GM12878 (cell line): ENCODE results near the gene TTLL11. TPM values are rescaled to one million over a fixed set of nuclear protein-coding genes. Genes with fewer than 3 reads are reported as not detected.

ENCODE experiments used
- ATAC-seq: fragments of 200-7000 bp; cut with Tn5 transposase; 3 replicates; pipeline ENCODE4 v1.9.1; 2020; ENCODE audit warnings: mild to moderate bottlenecking, moderate library complexity
- BruUV-seq: library from RNA; stranded (reverse); fragments of 400-500 nt; replicated peaks from 2 replicates; lab custom pipeline; 2021; lab: Mats Ljungman, UMichigan
- CTCF ChIA-PET: fragments of 300-600 bp; sonication (Branson Sonifier 250); formaldehyde crosslinking; extraction: SDS; loops from one replicate; lab custom pipeline; 2021; ENCODE audit warnings: inconsistent platforms; lab: Yijun Ruan, JAX
- POLR2A ChIA-PET: fragments of 350-600 bp; formaldehyde crosslinking; extraction: SDS; loops from one replicate; lab custom pipeline; 2021; ENCODE audit warnings: inconsistent platforms; lab: Charles Lee
- RAD21 ChIA-PET: fragments of 300-600 bp; sonication (Branson Sonifier 250); formaldehyde crosslinking; loops from one replicate; lab custom pipeline; 2023; ENCODE audit warnings: antibody characterized with exemption; ENCODE audit not compliant: unreplicated experiment; lab: Charles Lee
- SMC1A ChIA-PET: fragments of 300-600 bp; sonication (Branson Sonifier 250); formaldehyde crosslinking; loops from one replicate; lab custom pipeline; 2023; ENCODE audit not compliant: unreplicated experiment, uncharacterized antibody; lab: Charles Lee
- DNase-seq: peaks from one replicate; pipeline ENCODE4 v3.0.0-alpha.2; 2011; ENCODE audit warnings: low read depth, low spot score
- FAIRE-seq: peaks from 3 replicates; lab custom pipeline; 2011; peaks lifted over from hg19 to GRCh38; lab: Jason Lieb, UNC
- H2AFZ ChIP-seq: 2 replicates; pipeline ENCODE4 v1.6.0; 2011; ENCODE audit warnings: low read depth, low read length, control low read depth; ENCODE audit not compliant: control insufficient read depth
- H3K27ac ChIP-seq: 2 replicates; pipeline ENCODE4 v1.5.1; 2011; ENCODE audit warnings: control low read depth; ENCODE audit not compliant: control insufficient read depth, insufficient read depth
- H3K27me3 ChIP-seq, 2 experiments: replicated peaks in 1 of 2; 2 replicates each; pipeline versions ENCODE4 v1.6.0 to v1.6.1; 2011; ENCODE audit warnings: low read length in 1 of 2; ENCODE audit not compliant: control insufficient read depth in 2 of 2, insufficient read depth in 2 of 2
- H3K36me3 ChIP-seq, 2 experiments: 2 replicates each; pipeline ENCODE4 v1.5.1; 2011; ENCODE audit warnings: low read length in 1 of 2; ENCODE audit not compliant: control insufficient read depth in 2 of 2, insufficient read depth in 2 of 2
- H3K4me1 ChIP-seq: 2 replicates; pipeline ENCODE4 v1.6.1; 2011; ENCODE audit warnings: mild to moderate bottlenecking, low read length, moderate library complexity, mixed read lengths; ENCODE audit not compliant: control insufficient read depth, insufficient read depth
- H3K4me2 ChIP-seq: 2 replicates; pipeline ENCODE4 v1.6.0; 2011; ENCODE audit warnings: control low read depth; ENCODE audit not compliant: control insufficient read depth, insufficient read depth
- H3K4me3 ChIP-seq: fragments of 200-600 bp; sonication (generic); 2 replicates; pipeline ENCODE4 v1.5.1; 2016
- H3K79me2 ChIP-seq: 2 replicates; pipeline ENCODE4 v1.6.0; 2011; ENCODE audit warnings: low read length; ENCODE audit not compliant: control insufficient read depth, insufficient read depth
- H3K9ac ChIP-seq: 2 replicates; pipeline ENCODE4 v1.8.0; 2011; ENCODE audit warnings: low read length, control low read depth, mixed read lengths; ENCODE audit not compliant: control insufficient read depth, insufficient read depth
- H3K9me3 ChIP-seq: replicated peaks from 3 replicates; pipeline ENCODE4 v1.5.1; 2011; ENCODE audit warnings: mild to moderate bottlenecking, low read length; ENCODE audit not compliant: control insufficient read depth, insufficient read depth
- H4K20me1 ChIP-seq: 2 replicates; pipeline ENCODE4 v1.6.0; 2011; ENCODE audit not compliant: control insufficient read depth, insufficient read depth
- CHD2 ChIP-seq: IDR thresholded peaks from 2 replicates; pipeline ENCODE4 v1.6.1; 2011; ENCODE audit warnings: low read depth, low read length, improper control_type of control experiment, borderline replicate concordance
- CREM ChIP-seq: IDR thresholded peaks from 2 replicates; pipeline ENCODE4 v1.6.1; 2014; ENCODE audit warnings: antibody characterized with exemption, low read depth
- EED ChIP-seq: sonication (generic); IDR thresholded peaks from 2 replicates; pipeline ENCODE4 v1.6.1; 2016; ENCODE audit warnings: antibody characterized with exemption, low read depth
- ELK1 ChIP-seq: IDR thresholded peaks from 2 replicates; pipeline ENCODE4 v1.6.1; 2012; ENCODE audit warnings: low read depth, low read length, improper control_type of control experiment
- EZH2 ChIP-seq: IDR thresholded peaks from 2 replicates; pipeline ENCODE4 v1.6.1; 2012; ENCODE audit warnings: low read depth, mild to moderate bottlenecking, control low read depth, inconsistent platforms, low read length, borderline replicate concordance; ENCODE audit not compliant: control insufficient read depth
- HCFC1 ChIP-seq: fragments of 150-350 bp; IDR thresholded peaks from 2 replicates; pipeline ENCODE4 v1.6.1; 2014; ENCODE audit warnings: low read length
- HDAC2 ChIP-seq: fragments of 200-600 bp; sonication (generic); IDR thresholded peaks from 2 replicates; pipeline ENCODE4 v1.6.1; 2017
- MAX ChIP-seq: IDR thresholded peaks from 2 replicates; pipeline ENCODE4 v1.6.1; 2012; ENCODE audit warnings: low read depth, low read length, improper control_type of control experiment
- PAX8 ChIP-seq: fragments of 450-650 bp; IDR thresholded peaks from 2 replicates; pipeline ENCODE4 v1.6.1; 2017; ENCODE audit warnings: mild to moderate bottlenecking, moderate library complexity
- PML ChIP-seq: IDR thresholded peaks from 2 replicates; pipeline ENCODE4 v1.6.1; 2012; ENCODE audit warnings: low read length, inconsistent platforms
- RCOR1 ChIP-seq: conservative IDR thresholded peaks from 2 replicates; pipeline ENCODE4 v1.6.1; 2012; ENCODE audit warnings: low read depth, low read length, improper control_type of control experiment
- SKIL ChIP-seq: fragments of 450-650 bp; IDR thresholded peaks from 2 replicates; pipeline ENCODE4 v1.6.1; 2017; ENCODE audit warnings: mild to moderate bottlenecking, low read depth, inconsistent platforms; ENCODE audit not compliant: poor library complexity, severe bottlenecking
- STAT3 ChIP-seq: IDR thresholded peaks from 2 replicates; pipeline ENCODE4 v1.6.1; 2011; ENCODE audit warnings: low read depth, low read length, improper control_type of control experiment
- TBL1XR1 ChIP-seq: IDR thresholded peaks from 2 replicates; pipeline ENCODE4 v1.6.1; 2012; ENCODE audit warnings: low read depth, low read length, improper control_type of control experiment
- USF1 ChIP-seq: IDR thresholded peaks from 2 replicates; pipeline ENCODE4 v1.6.1; 2011; ENCODE audit warnings: borderline replicate concordance, low read depth, mild to moderate bottlenecking, moderate library complexity, mixed read lengths, low read length; ENCODE audit not compliant: insufficient read depth; ENCODE audit errors: extremely low read length
- WGBS: methylation state at CpG from one replicate; pipeline ENCODE4 v1.1.6; 2016; ENCODE audit warnings: low lambda C conversion rate; ENCODE audit not compliant: insufficient replicate concordance, insufficient coverage; ENCODE audit errors: missing lambda C conversion rate; 5-methylcytosine and 5-hydroxymethylcytosine counted together
- in situ Hi-C: fragments of 300-500 bp; cut with MboI; formaldehyde crosslinking; loops from 9 replicates; pipeline ENCODE4 v1.14.3; 2018; ENCODE audit warnings: mixed read lengths
- intact Hi-C: fragments of 100-400 bp; cut with micrococcal nuclease; formaldehyde crosslinking; loops from one replicate; pipeline ENCODE4 v1.14.2; 2022; ENCODE audit not compliant: unreplicated experiment
- polyA plus RNA-seq, 11 experiments: library from polyadenylated mRNA; depleted of rRNA in 4 of 11; unstranded in 6 of 11; stranded (reverse) in 5 of 11; fragments of >200 nt; fragmentation: Nextera tagmentation in 4 of 11; fragmentation: Illumina TruSeq in 1 of 11; extraction: Ambion mirVana in 4 of 11; extraction: Trizol in 1 of 11; gene quantifications; 1 replicate in 1 of 11; 2 replicates in 10 of 11; pipeline versions ENCODE4 v1.2.1 to v1.2.3, GENCODE V29; 2011 to 2016; ENCODE audit warnings: inconsistent platforms in 2 of 11, missing spikeins in 2 of 11, low read depth in 1 of 11
- total RNA-seq, 4 experiments: library from RNA; depleted of rRNA in 3 of 4; stranded (reverse); fragments of >200 nt in 3 of 4; fragmentation: Illumina TruSeq in 1 of 4; extraction: Trizol in 1 of 4; gene quantifications; 2 replicates each; pipeline versions ENCODE4 v1.2.1 to v1.2.3, GENCODE V29; 2013 to 2021

TTLL11 gene
- total and polyA plus RNA-seq, 10 of the 15 experiments (the other 5 are each of a cell fraction or from before 2014, with no cell fraction given), result 1.2 to 3.7 (median 2.9) TPM

GRCh38 chr9:121963528-121963995 lies 129.5 kb downstream of the TTLL11 start (continued):
- no peak for TF ChIP-seq SKIL
- no peak for TF ChIP-seq TBL1XR1

GRCh38 chr9:121962421-121962820 lies 130.7 kb downstream of the TTLL11 start:
- no TSS peak for BruUV-seq
- H3K9me3 ChIP-seq, result no peaks in the 10 kb centered on the region
- no peak overlapping the region for H3K9ac ChIP-seq
- no peaks in the 10 kb centered on the region for H3K36me3 ChIP-seq
- no peaks in the 10 kb centered on the region for H3K79me2 ChIP-seq
- H3K4me2 ChIP-seq, result no peak overlapping the region
- no peak overlapping the region for H3K4me3 ChIP-seq
- POLR2A ChIA-PET, result no interaction called here
- no peak overlapping the region for H3K27ac ChIP-seq
- H3K4me1 ChIP-seq, result no peaks in the 10 kb centered on the region
- no peaks in the 10 kb centered on the region for H4K20me1 ChIP-seq
- H2AFZ ChIP-seq, result no peak overlapping the region
- in situ Hi-C loops (no loop called here), intact Hi-C loops (no loop called here)
- RAD21 ChIA-PET, result no interaction called here
- no peak for ATAC-seq
- H3K27me3 ChIP-seq, result no peaks in the 10 kb centered on the region
- no peak for DNase-seq
- TF ChIP-seq RCOR1, result no peak
- TF ChIP-seq CHD2, result no peak
- TF ChIP-seq USF1, result no peak
- no peak for TF ChIP-seq ELK1
- no peak for TF ChIP-seq CREM
- no peak for TF ChIP-seq HCFC1
- TF ChIP-seq PAX8, result no peak
- TF ChIP-seq EZH2, result no peak
- TF ChIP-seq MAX, result no peak
- no peak for TF ChIP-seq PML
- no peak for TF ChIP-seq HDAC2
- TF ChIP-seq SKIL, result no peak
- no peak for TF ChIP-seq EED
- TF ChIP-seq STAT3, result no peak
- no peak for FAIRE-seq
- CTCF ChIA-PET, result no interaction called here
- SMC1A ChIA-PET, result no interaction called here
- WGBS, result 94% methylated on average over 1 of the region's 1 CpG
